WERI-Rb-1 (cell line): ENCODE measurements around the gene NPBWR2.

ENCODE experiments used
- DNase-seq: peaks from one replicate; pipeline ENCODE4 v3.0.0-alpha.2; 2020
- H3K27ac ChIP-seq: fragments of 250-450 bp; sonication (Bioruptor Pico); 2 replicates; pipeline ENCODE4 v1.5.1; 2020; ENCODE audit warnings: mild to moderate bottlenecking, moderate library complexity
- H3K27me3 ChIP-seq: fragments of 250-450 bp; sonication (Bioruptor Pico); 2 replicates; pipeline ENCODE4 v1.5.1; 2021; ENCODE audit warnings: mild to moderate bottlenecking, low read depth, moderate library complexity; ENCODE audit not compliant: insufficient read depth, severe bottlenecking
- H3K36me3 ChIP-seq: fragments of 250-450 bp; sonication (Bioruptor Pico); 2 replicates; pipeline ENCODE4 v1.5.1; 2020; ENCODE audit warnings: mild to moderate bottlenecking, moderate library complexity
- H3K4me3 ChIP-seq: 2 replicates; pipeline ENCODE4 v1.5.1; 2011; ENCODE audit warnings: low read depth, mild to moderate bottlenecking, control low read depth, low read length
- H3K9me3 ChIP-seq: fragments of 250-450 bp; sonication (Bioruptor Pico); 2 replicates; pipeline ENCODE4 v1.5.1; 2021; ENCODE audit warnings: mild to moderate bottlenecking, moderate library complexity; ENCODE audit not compliant: severe bottlenecking
- TF ChIP-seq, protein P1 (sequence below): IDR thresholded peaks from 2 replicates; pipeline ENCODE4 v1.5.1; 2011; ENCODE audit warnings: low read depth, mild to moderate bottlenecking, control low read depth, inconsistent platforms, low read length

NPBWR2 gene

DNA sequence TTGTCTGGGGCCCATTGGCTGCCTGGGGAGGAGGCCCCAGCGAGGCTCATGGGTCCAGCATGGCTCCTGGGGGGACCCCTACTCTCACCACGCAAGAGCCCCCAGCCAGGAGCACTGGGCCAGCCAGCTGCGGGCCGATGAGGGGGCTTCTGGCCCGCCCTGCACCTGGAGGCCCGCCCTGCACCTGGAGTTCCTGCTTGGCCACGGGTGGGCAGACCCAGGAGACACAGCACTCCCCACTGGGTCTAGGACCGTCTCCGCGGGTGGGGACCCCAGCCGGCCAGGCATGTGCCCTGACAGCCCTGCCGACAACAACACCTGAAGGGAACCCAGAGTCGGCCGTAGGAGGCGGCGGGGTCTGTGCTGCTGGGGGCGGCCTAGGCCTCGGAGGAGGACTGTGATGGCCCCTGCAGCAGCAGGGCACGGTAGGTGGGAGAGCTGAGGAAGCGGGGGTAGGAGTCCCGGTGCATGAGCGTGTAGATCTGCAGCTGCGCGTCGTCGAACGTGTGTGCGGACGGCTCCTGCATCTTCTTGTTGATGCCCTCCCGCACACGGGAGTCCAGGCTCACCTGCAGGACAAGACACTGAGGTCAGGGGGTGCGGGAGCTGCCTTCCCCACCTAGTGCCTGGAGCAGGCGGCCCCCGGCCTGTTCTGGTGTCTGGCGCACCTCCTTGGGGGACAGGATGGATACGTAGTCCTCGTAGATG is 33.7 kb downstream of the NPBWR2 start:
- H3K27me3 ChIP-seq: no peaks in the 10 kb centered on the region
- H3K27ac ChIP-seq: no peak overlapping the region
- DNase-seq: no peak
- no peak overlapping the region for H3K4me3 ChIP-seq
- TF ChIP-seq, protein P1, sequence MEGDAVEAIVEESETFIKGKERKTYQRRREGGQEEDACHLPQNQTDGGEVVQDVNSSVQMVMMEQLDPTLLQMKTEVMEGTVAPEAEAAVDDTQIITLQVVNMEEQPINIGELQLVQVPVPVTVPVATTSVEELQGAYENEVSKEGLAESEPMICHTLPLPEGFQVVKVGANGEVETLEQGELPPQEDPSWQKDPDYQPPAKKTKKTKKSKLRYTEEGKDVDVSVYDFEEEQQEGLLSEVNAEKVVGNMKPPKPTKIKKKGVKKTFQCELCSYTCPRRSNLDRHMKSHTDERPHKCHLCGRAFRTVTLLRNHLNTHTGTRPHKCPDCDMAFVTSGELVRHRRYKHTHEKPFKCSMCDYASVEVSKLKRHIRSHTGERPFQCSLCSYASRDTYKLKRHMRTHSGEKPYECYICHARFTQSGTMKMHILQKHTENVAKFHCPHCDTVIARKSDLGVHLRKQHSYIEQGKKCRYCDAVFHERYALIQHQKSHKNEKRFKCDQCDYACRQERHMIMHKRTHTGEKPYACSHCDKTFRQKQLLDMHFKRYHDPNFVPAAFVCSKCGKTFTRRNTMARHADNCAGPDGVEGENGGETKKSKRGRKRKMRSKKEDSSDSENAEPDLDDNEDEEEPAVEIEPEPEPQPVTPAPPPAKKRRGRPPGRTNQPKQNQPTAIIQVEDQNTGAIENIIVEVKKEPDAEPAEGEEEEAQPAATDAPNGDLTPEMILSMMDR: no peak
- no peaks in the 10 kb centered on the region for H3K36me3 ChIP-seq
- H3K9me3 ChIP-seq: no peaks in the 10 kb centered on the region

DNA sequence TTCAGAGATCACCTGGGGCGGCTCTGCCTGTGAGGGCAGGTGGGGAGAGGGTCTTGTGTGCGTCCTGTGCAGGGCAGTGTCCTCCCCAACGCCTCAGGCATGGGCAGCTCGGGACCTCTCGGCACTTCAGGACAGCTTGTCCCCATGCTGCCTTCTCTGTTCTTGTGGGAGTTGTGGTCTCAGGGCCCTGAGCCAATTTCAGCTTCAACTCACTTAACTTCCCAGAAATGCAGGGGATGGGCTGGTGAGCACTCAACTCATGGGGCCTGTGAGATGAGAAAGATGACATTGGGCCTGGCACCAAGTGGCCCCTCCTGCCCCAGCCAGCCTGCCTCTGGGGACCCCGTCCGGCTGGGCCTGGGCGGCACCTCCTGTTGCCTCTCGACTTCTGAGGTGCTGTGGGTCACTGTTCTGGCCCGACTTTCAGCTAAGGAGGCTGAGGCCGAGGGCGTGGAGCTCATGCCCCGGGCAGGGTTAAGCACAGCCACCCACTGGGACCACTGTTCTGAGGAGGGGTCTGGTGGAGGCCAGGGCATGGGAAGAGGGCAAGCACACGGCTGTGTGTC is 34.8 kb downstream of the NPBWR2 start:
- no peaks in the 10 kb centered on the region for H3K36me3 ChIP-seq

DNA sequence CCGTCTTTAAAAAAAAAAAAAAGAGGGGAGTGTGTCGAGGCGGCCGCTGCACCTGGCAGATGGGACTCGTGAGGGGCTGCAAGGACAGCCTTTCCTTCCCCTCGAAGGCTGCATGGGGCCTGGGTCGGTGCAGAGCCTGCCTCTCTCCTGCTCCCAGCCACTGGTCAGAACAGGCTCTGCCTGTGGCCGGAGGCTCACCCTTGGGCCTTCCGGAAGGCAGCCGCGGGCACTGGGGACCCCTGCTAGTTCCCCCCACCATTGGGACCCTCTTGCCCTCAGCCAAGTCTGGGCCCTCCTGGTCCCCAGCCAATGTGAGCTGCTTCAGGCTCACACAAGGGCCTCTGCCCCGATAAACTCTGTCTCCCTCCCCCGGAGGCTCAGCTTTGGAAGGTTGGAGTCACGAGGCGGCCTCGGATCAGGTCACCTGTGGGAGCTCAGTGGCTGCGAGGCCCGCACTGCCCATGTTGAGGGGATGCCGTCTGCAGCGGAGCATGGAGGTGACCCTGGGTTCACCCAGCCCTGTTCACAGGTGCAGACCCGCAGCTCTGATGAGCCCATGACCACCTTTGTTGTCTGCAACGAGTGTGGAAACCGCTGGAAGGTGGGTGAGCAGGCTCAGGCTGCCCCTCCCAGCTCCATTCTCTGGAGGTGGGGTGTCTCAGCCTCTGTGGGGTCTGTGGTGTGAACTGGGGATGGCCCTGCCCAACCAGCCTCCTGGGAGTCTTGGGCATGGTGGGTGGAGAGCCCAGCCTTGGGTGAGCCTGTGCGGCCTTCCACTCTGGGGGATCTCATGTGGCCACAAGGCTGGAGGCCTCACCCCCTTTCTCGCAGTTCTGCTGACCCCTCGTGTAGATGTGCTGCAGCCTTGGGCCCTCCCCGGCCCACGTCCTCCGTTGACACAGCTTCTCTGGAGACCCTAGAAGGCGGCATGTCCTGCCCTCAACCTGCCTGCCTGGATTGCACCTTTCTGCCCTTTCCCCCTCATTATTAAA is 35.7 kb downstream of the NPBWR2 start:
- Histone ChIP-seq H3K27me3 (no peaks in the 10 kb centered on the region), H3K27ac (no peak overlapping the region), H3K4me3 (no peak overlapping the region), H3K36me3 (no peaks in the 10 kb centered on the region), H3K9me3 (no peaks in the 10 kb centered on the region)
- TF ChIP-seq, protein P1: no peak
- no peak for DNase-seq

More for the DNA sequence above, 34.8 kb downstream of the NPBWR2 start:
- Histone ChIP-seq H3K27me3 (no peaks in the 10 kb centered on the region), H3K27ac (no peak overlapping the region), H3K4me3 (no peak overlapping the region), H3K9me3 (no peaks in the 10 kb centered on the region)
- DNase-seq: no peak
- TF ChIP-seq, protein P1: no peak

DNA sequence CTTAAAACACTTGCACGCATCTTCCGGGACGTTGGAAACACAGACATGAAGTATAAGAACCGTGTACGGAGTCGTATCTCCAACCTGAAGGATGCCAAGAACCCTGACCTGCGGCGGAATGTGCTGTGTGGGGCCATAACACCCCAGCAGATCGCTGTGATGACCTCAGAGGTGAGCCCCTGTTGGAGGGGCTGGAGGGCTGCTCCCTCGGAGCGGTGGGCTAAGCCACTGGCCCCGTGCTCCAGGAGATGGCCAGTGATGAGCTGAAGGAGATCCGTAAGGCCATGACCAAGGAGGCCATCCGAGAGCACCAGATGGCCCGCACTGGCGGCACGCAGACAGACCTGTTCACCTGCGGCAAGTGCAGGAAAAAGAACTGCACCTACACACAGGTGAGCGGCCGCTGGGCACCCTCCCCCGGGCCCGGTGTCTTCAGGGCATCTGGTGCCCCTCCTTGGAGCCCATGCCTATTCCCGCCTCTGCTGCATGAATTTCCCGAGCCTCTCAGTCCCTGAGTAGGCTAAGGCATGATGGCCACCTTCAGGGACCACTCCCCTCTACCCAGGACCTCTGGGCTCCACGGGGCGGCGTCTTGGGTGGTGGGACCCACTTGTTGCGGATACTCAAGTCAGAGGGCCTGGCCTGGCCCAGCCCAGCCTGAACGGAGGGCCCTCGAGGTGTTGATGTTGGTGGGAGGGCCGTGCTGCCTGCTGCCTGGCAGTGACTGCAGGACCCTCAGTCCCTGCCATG is 36.9 kb downstream of the NPBWR2 start:
- no peak overlapping the region for H3K4me3 ChIP-seq
- no peak for DNase-seq
- no peaks in the 10 kb centered on the region for H3K36me3 ChIP-seq
- TF ChIP-seq, protein P1: no peak
- no peaks in the 10 kb centered on the region for H3K27me3 ChIP-seq
- no peaks in the 10 kb centered on the region for H3K9me3 ChIP-seq
- no peak overlapping the region for H3K27ac ChIP-seq

DNA sequence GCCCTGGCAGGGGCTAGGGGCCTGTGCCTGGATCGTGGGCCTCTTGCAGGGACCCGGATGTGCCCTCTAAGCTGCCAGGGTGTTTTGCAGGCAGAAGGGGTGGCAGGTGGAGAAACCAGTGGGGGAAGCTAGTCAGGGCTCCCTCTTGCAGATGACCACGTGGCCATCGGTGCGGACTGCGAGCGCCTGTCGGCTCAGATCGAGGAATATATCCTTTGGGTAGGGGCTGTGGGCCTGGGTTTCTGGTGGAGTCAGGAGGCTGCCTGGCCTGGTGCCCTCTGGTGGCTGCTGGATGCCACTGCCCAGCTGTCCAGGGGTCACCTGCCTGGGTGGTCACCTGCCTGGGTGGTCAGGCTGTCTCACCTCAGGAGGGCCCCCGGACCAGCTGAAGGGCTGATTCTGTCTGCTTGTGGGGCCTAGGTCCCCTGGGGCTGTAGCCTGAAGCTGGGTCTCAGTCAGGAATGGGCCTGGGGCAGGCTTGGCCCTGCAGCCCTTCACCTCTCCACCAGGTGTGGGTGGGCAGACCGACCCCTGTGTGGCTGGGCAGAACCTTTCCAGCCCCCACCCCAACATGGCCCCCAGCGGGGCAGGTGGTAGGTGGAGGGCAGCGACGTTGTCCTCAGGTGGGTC is 37.6 kb downstream of the NPBWR2 start:
- H3K9me3 ChIP-seq: no peaks in the 10 kb centered on the region
- no peak overlapping the region for H3K27ac ChIP-seq
- H3K36me3 ChIP-seq: no peaks in the 10 kb centered on the region
- no peak overlapping the region for H3K4me3 ChIP-seq
- TF ChIP-seq, protein P1: peak; percentile 87
- DNase-seq: peak; percentile 53
- H3K27me3 ChIP-seq: no peaks in the 10 kb centered on the region
